Mesothelial cell of epicardium (in vitro differentiated cells): ENCODE data around the gene CCNL2. TPM values are rescaled to one million over a fixed set of nuclear protein-coding genes. Genes with fewer than 3 reads are reported as not detected.

Experiments used
- DNase-seq, 2 experiments: peaks; one replicate each; pipeline ENCODE4 v3.0.0; 2021; ENCODE audit warnings: low spot score in 2 of 2; ENCODE audit not compliant: unreplicated experiment in 2 of 2
- H3K27ac Mint-ChIP-seq: 2 replicates; pipeline ENCODE4 v1.8.0; 2021; ENCODE audit warnings: mixed read lengths
- H3K27me3 Mint-ChIP-seq: 2 replicates; pipeline ENCODE4 v1.8.0; 2021; ENCODE audit warnings: low read depth, mixed read lengths
- H3K36me3 Mint-ChIP-seq: 2 replicates; pipeline ENCODE4 v1.8.0; 2021; ENCODE audit warnings: mixed read lengths
- H3K4me1 Mint-ChIP-seq: 2 replicates; pipeline ENCODE4 v1.8.0; 2021; ENCODE audit warnings: mixed read lengths
- H3K4me3 Mint-ChIP-seq: 2 replicates; pipeline ENCODE4 v1.8.0; 2021; ENCODE audit warnings: mild to moderate bottlenecking, moderate library complexity, mixed read lengths
- H3K9me3 Mint-ChIP-seq: 2 replicates; pipeline ENCODE4 v1.8.0; 2021; ENCODE audit warnings: mixed read lengths
- total RNA-seq: library from RNA; stranded (reverse); gene quantifications from 3 replicates; pipeline ENCODE4 v1.2.1, GENCODE V29; 2021
- TF ChIP-seq, protein P1 (sequence below): fragments of 200-600 bp; sonication (generic); IDR thresholded peaks from one replicate; pipeline ENCODE4 v1.5.0; 2021; ENCODE audit warnings: antibody characterized with exemption; ENCODE audit not compliant: unreplicated experiment

Gene CCNL2
- total RNA-seq, 1 donor from 2014 or later = 423 TPM

DNA sequence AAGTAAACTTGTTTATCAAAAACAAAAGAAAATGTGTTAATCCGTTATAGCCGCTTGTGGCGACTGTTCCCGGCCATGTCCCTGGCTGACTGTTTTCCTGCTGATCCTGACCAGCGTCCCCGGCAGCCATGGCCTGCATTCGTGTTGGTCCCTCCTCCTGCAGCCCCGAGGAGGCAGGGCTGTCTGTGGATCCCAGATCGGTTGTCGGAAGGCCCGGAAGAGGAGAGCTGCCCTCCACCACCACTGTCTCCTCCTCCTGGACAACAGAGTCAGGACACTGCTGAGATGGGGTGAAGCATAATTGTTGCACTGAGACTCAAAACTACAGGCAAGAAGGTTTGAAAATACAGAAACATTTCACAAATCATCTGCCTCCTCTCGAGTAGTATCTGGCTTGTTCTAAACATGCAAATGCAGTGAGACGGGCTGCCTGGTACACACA lies 37.1 kb downstream of the CCNL2 start:
- no peak overlapping the region for H3K4me3 Mint-ChIP-seq
- no peak for DNase-seq
- no peaks in the 10 kb centered on the region for H3K9me3 Mint-ChIP-seq
- no peaks in the 10 kb centered on the region for H3K36me3 Mint-ChIP-seq
- H3K27me3 Mint-ChIP-seq = no peaks in the 10 kb centered on the region
- TF ChIP-seq, protein P1, sequence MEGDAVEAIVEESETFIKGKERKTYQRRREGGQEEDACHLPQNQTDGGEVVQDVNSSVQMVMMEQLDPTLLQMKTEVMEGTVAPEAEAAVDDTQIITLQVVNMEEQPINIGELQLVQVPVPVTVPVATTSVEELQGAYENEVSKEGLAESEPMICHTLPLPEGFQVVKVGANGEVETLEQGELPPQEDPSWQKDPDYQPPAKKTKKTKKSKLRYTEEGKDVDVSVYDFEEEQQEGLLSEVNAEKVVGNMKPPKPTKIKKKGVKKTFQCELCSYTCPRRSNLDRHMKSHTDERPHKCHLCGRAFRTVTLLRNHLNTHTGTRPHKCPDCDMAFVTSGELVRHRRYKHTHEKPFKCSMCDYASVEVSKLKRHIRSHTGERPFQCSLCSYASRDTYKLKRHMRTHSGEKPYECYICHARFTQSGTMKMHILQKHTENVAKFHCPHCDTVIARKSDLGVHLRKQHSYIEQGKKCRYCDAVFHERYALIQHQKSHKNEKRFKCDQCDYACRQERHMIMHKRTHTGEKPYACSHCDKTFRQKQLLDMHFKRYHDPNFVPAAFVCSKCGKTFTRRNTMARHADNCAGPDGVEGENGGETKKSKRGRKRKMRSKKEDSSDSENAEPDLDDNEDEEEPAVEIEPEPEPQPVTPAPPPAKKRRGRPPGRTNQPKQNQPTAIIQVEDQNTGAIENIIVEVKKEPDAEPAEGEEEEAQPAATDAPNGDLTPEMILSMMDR = no peak
- H3K4me1 Mint-ChIP-seq = peaks cover 35% of the 10 kb centered on the region
- H3K27ac Mint-ChIP-seq = peak overlapping the region; percentile 90

DNA sequence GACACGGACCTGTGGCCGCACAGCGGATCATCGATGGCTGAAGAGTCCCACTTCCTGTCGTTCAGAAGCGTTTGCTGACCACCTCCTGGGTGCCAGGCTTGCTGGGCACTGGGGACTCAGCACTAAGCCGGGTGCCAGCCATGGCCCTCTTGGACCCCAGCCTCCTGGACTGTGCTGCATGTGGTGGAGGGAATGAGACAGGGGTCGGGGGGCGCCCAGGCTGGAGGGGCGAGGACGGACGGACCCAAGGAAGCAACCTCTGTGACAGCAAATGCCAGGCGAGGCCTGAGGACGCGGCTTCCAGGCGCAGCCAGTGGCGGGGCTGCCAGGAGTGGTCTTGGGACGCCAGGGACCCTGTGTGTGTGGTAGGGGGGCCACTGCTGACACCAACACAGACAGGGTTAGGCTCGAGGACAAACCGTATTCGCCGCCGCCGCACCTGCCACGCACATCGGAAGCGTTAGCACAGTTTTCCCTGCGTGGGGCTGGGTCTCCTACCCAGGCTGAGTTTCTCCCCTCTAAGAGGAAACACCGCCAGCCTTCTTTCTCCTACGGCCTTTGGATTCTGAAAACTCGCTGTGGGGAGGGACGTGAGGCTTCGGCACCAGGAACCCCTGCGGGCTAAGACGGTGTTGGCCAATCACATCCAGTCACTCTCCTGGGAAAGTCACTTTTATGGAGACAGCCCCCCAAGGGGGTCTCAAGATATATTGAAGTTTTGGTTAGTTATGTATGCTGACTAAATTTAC lies 37.7 kb downstream of the CCNL2 start:
- peaks cover 35% of the 10 kb centered on the region for H3K4me1 Mint-ChIP-seq
- no peaks in the 10 kb centered on the region for H3K36me3 Mint-ChIP-seq
- H3K27me3 Mint-ChIP-seq = no peaks in the 10 kb centered on the region
- no peak overlapping the region for H3K4me3 Mint-ChIP-seq
- H3K9me3 Mint-ChIP-seq = no peaks in the 10 kb centered on the region
- peak overlapping the region; percentile 90 for H3K27ac Mint-ChIP-seq
- no peak for DNase-seq
- TF ChIP-seq, protein P1 = no peak

DNA sequence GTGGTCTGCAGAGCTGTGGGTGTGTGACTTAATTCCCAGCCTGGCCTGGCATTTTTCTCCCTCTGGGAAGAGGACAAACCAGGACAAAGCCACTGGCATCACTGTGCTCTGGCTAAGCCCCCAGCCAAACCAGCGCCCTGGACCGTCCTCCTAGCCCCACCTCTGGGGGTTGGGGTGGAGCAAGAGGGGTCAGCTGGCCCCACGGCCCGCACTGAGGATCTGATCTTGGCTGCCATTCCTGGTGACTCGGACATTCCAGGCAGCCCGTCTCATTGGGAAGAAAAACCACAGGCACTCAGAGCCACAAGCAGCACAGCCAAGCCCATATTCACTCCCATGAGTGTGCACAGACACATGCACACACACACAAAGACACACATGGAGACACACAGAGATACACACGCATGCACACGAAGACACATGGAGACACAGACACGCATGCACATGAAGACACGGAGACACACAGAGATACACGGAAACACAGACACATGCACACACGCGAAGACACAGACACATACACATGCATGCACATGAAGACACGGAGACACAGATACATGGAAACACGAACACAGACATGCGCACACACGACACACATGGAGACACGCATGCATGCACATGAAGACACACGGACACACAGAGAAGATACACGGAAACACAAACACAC lies 38.5 kb downstream of the CCNL2 start:
- Mint-ChIP-seq H3K4me1 (peaks cover 35% of the 10 kb centered on the region), H3K9me3 (no peaks in the 10 kb centered on the region), H3K27me3 (no peaks in the 10 kb centered on the region), H3K27ac (peak overlapping the region; percentile 70), H3K4me3 (no peak overlapping the region), H3K36me3 (no peaks in the 10 kb centered on the region)
- no peak for DNase-seq
- TF ChIP-seq, protein P1 = no peak

DNA sequence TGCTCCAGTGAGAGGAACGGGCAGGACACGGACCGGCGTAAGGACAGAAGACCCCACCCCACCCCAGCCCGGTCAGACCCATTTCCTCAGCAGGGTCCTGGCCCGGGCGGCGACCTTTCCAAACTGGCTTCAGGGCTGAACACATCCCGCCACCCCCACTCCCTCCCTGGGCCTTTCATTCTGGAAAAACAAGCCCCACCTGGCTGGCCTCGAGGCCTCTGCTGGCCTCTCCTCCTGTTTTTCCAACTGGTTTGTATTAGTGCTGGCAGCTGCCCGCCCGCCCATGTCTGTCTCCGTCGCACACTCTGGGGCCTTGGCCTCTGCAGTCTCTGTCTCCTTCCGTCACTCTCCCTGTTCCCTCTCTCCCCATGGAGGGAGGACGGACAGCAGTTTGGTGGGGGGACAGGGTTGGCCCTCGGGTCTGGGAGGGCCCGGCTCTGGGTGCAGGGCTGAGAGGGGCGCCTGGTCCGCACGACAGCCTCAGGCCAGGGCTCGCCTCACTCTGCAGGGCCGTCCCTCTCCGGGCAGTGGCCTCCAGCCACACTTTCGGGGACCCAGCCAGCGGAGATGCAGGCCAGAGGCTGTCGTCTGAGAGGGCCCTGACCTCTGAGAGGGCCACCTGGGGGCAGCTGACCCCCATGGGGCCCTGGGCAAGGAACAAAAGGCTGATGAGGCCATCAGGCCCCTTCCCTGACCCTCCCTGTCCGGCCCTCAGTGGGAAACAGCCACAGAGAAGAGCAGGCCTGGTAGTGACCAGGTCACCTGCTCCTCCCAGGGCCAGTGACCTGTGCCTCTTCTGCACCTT lies 39.3 kb downstream of the CCNL2 start:
- TF ChIP-seq, protein P1 = no peak
- DNase-seq = peak in 1 of 2 experiments; percentile 21
- no peaks in the 10 kb centered on the region for H3K9me3 Mint-ChIP-seq

DNA sequence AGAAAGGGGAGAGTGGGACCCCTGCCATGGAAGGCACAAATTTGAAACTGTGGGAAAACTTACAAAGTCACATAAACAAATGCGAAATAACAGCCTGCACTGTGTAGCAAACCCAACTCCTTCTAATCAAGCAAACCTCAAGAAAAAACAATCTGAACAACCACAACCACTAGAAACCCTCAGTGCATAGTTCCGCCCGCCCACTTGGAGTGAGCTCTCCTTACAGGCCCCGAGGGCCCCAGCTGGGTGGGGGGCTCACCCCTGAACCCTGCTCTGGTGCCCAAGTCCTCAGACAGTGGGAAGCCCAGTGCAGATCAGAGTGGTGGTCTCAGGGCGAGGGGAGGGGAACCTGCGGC lies 39.8 kb downstream of the CCNL2 start:
- DNase-seq = peak in 1 of 2 experiments; percentile 21

More for the DNA sequence above, 39.3 kb downstream of the CCNL2 start:
- H3K4me3 Mint-ChIP-seq = peak overlapping the region; percentile 78
- no peaks in the 10 kb centered on the region for H3K27me3 Mint-ChIP-seq
- peaks cover 35% of the 10 kb centered on the region for H3K4me1 Mint-ChIP-seq
- H3K27ac Mint-ChIP-seq = peak overlapping the region; percentile 94
- no peaks in the 10 kb centered on the region for H3K36me3 Mint-ChIP-seq

More for the DNA sequence above, 39.8 kb downstream of the CCNL2 start:
- TF ChIP-seq, protein P1 = no peak
- Mint-ChIP-seq H3K27ac (peak overlapping the region; percentile 94), H3K9me3 (no peaks in the 10 kb centered on the region), H3K4me1 (peaks cover 35% of the 10 kb centered on the region), H3K4me3 (peak overlapping the region; percentile 78), H3K36me3 (no peaks in the 10 kb centered on the region), H3K27me3 (peaks cover under 1% of the 10 kb centered on the region)
